Gastrocnemius medialis (tissue), 4 donors: ENCODE data around the gene EPHA8. TPM values are rescaled to one million over a fixed set of nuclear protein-coding genes. Genes with fewer than 3 reads are reported as not detected.

Experiments used
- ATAC-seq, 2 donors: fragments of 150-250 bp; one replicate each; pipeline ENCODE4 v1.9.1; 2016
- DNase-seq, 2 donors: peaks; one replicate each; pipeline ENCODE4 v3.0.0-alpha.2; 2019
- H3K27ac ChIP-seq, 4 donors: fragments of 200-600 bp; sonication (generic); 1 replicate in 1 of 4; 2 replicates in 3 of 4; pipeline ENCODE4 v1.5.1; 2016 to 2018; ENCODE audit warnings: mild to moderate bottlenecking in 2 of 4, moderate library complexity in 1 of 4
- H3K27me3 ChIP-seq, 3 donors: fragments of 200-600 bp; sonication (generic) in 2 of 3; 1 replicate in 1 of 3; 2 replicates in 2 of 3; pipeline versions ENCODE4 v1.5.1 to v1.6.0; 2016 to 2019; ENCODE audit warnings: mild to moderate bottlenecking in 1 of 3, moderate library complexity in 1 of 3
- H3K36me3 ChIP-seq, 2 donors: fragments of 200-600 bp; sonication (generic) in 1 of 2; one replicate each; pipeline ENCODE4 v1.5.1; 2017 to 2018
- H3K4me1 ChIP-seq, 2 donors: fragments of 200-600 bp; sonication (generic) in 1 of 2; one replicate each; pipeline ENCODE4 v1.5.1; 2016 to 2017; ENCODE audit warnings: mild to moderate bottlenecking in 2 of 2
- H3K4me3 ChIP-seq, 4 donors: fragments of 200-600 bp; sonication (generic) in 3 of 4; 1 replicate in 1 of 4; 2 replicates in 3 of 4; pipeline ENCODE4 v1.5.1; 2016 to 2019; ENCODE audit warnings: mild to moderate bottlenecking in 2 of 4
- H3K9me3 ChIP-seq, 3 donors: fragments of 200-600 bp; sonication (generic) in 2 of 3; 1 replicate in 1 of 3; 2 replicates in 2 of 3; pipeline ENCODE4 v1.5.1; 2016 to 2019
- POLR2A ChIP-seq, 2 donors: fragments of 450-650 bp; IDR thresholded peaks; one replicate each; pipeline ENCODE4 v1.6.1; 2017; ENCODE audit warnings: antibody characterized with exemption in 2 of 2, mild to moderate bottlenecking in 2 of 2, moderate library complexity in 2 of 2
- in situ Hi-C, 4 donors: fragments of 200-750 bp; cut with MboI; loops; one replicate each; pipeline versions ENCODE4 v1.15.0 to v1.8.0; 2017; ENCODE audit warnings: low sequenced_read_pairs in 4 of 4
- intact Hi-C: fragments of 100-400 bp; cut with DNase I; formaldehyde crosslinking; loops from one replicate; pipeline ENCODE4 v1.15.1; 2023; ENCODE audit warnings: low total_unique reads
- total RNA-seq, 4 donors: library from RNA; depleted of rRNA; stranded (reverse); fragments of >200 nt; gene quantifications; one replicate each; pipeline versions ENCODE4 v1.1.0 to v1.2.3, GENCODE V29; 2016
- TF ChIP-seq, protein P1 (sequence below), 5 experiments: fragments of 450-650 bp in 3 of 5; fragments of 200-600 bp in 2 of 5; sonication (generic) in 2 of 5; IDR thresholded peaks in 4 of 5; conservative IDR thresholded peaks in 1 of 5; 1 replicate in 4 of 5; 2 replicates in 1 of 5; pipeline ENCODE4 v1.5.1; 2016 to 2019; ENCODE audit warnings: antibody characterized with exemption in 5 of 5, mild to moderate bottlenecking in 3 of 5, moderate library complexity in 3 of 5

EPHA8 gene
- total RNA-seq, 4 donors from 2014 or later: not detected

DNA sequence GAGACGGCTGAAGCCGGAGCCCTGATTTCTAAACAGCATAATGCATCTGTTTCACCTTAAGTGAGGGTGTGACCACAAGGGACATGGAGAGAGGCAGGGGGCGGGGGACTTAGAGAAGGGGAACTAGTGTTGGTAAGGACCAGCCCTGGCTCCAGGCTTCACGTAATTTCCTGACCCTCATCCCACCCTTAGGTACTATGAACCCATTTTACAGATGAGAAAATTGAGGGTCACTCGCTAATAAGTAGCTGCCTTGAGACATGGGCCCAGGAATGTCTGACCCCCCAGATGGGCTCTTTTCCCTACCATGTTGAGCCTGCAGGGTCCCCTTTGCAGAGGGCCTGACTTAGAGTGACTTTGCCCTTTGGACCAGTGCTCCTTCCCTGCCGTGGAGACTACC, 4.7 kb downstream of the EPHA8 start:
- H3K27me3 ChIP-seq: peaks cover 26 to 35% (median 31%) of the 10 kb centered on the region in 3 donors
- no peaks in the 10 kb centered on the region for H3K9me3 ChIP-seq
- no peak overlapping the region for H3K4me3 ChIP-seq
- H3K4me1 ChIP-seq: no peaks in the 10 kb centered on the region
- no peaks in the 10 kb centered on the region for H3K36me3 ChIP-seq
- no peak overlapping the region for H3K27ac ChIP-seq
- in situ Hi-C loops: no loop called here
- intact Hi-C loops: loop anchor here (10.0 kb wide), 1 partner anchor 323 kb away; no protein-coding TSS in a partner anchor
- ATAC-seq: no peak
- TF ChIP-seq POLR2A (IDR thresholded peaks at IDR 0.05): no peak
- TF ChIP-seq, protein P1, sequence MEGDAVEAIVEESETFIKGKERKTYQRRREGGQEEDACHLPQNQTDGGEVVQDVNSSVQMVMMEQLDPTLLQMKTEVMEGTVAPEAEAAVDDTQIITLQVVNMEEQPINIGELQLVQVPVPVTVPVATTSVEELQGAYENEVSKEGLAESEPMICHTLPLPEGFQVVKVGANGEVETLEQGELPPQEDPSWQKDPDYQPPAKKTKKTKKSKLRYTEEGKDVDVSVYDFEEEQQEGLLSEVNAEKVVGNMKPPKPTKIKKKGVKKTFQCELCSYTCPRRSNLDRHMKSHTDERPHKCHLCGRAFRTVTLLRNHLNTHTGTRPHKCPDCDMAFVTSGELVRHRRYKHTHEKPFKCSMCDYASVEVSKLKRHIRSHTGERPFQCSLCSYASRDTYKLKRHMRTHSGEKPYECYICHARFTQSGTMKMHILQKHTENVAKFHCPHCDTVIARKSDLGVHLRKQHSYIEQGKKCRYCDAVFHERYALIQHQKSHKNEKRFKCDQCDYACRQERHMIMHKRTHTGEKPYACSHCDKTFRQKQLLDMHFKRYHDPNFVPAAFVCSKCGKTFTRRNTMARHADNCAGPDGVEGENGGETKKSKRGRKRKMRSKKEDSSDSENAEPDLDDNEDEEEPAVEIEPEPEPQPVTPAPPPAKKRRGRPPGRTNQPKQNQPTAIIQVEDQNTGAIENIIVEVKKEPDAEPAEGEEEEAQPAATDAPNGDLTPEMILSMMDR (IDR thresholded peaks at IDR 0.05 in 4 of 5, conservative IDR thresholded peaks at IDR 0.05 in 1 of 5): no peak
- DNase-seq: no peak

- Histone ChIP-seq H3K4me3 (no peak overlapping the region), H3K4me1 (no peaks in the 10 kb centered on the region), H3K27ac (no peak overlapping the region), H3K9me3 (no peaks in the 10 kb centered on the region), H3K27me3 (peaks cover 31 to 42% (median 37%) of the 10 kb centered on the region in 3 donors), H3K36me3 (no peaks in the 10 kb centered on the region)
- DNase-seq (no peak), ATAC-seq (no peak)
- TF ChIP-seq POLR2A (IDR thresholded peaks at IDR 0.05): no peak
- TF ChIP-seq, protein P1 (IDR thresholded peaks at IDR 0.05 in 4 of 5, conservative IDR thresholded peaks at IDR 0.05 in 1 of 5): no peak
- in situ Hi-C loops: no loop called here
- intact Hi-C loops: loop anchor here (10.0 kb wide), 1 partner anchor 324 kb away; no protein-coding TSS in a partner anchor
Measured at GRCh38 chr1:22569269-22569668, 6.0 kb downstream of the EPHA8 start.

DNA sequence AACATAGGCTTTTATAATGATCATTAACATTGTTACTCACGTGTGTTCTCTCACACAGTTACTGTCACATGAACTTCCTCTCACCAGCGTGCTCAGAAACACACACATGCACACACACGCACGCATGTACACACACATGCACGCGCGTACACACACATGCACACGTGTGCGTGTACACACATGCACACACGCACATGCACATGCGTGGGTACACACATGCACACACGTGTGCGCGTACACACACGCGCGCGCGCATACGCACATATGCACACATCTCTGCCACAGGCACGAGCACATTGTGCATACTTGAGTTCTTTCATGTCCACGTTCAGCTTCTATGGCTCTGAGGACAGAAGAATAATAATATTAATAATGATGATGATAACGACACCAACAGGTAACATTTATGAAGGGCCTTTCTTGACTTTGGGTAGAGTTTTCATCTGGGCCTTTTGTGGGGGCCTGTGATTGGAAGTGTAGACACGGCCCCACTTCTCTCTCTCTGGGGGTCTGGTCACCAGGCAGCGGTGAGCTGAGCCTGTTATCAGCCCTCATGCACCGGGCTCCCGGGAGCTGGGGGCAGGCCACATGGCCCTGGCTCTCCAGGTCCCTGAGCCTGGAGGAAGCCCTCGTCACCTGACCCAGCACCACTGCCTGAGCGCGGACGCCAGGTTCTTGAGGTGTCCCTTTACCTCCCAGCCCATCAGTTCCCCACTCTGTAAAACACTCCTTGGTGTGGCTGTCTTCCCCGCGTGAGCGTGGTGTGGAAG, 7.0 kb downstream of the EPHA8 start:
- H3K4me1 ChIP-seq: no peaks in the 10 kb centered on the region
- in situ Hi-C loops (no loop called here), intact Hi-C loops (no loop called here)
- H3K27me3 ChIP-seq: peaks cover 33 to 41% (median 34%) of the 10 kb centered on the region in 3 donors
- no peak for DNase-seq
- no peaks in the 10 kb centered on the region for H3K36me3 ChIP-seq
- H3K9me3 ChIP-seq: no peaks in the 10 kb centered on the region
- no peak for ATAC-seq
- no peak overlapping the region for H3K4me3 ChIP-seq
- TF ChIP-seq, protein P1 (IDR thresholded peaks at IDR 0.05 in 4 of 5, conservative IDR thresholded peaks at IDR 0.05 in 1 of 5): no peak
- TF ChIP-seq POLR2A (IDR thresholded peaks at IDR 0.05): no peak
- no peak overlapping the region for H3K27ac ChIP-seq

DNA sequence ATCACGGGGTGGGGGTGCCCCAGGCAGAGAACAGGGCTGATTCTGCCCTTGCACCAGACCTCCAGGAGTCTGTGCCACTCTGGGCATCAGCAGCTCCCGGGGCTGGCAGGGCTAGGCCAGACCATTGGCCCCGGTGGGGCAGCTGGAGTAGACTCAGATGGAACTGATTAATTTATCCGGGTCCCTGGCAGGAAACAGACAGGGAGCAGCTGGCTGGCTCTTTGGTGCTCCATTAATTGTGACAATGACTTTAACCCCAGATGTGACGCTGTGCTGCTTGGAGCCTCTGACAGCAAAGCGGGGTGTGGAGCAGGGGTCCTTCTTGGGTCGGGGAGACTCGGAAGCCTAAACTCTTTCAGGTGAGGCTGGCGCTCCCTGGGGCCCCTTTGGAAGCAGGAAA, 9.5 kb downstream of the EPHA8 start:
- TF ChIP-seq, protein P1 (IDR thresholded peaks at IDR 0.05 in 4 of 5, conservative IDR thresholded peaks at IDR 0.05 in 1 of 5): no peak
- TF ChIP-seq POLR2A (IDR thresholded peaks at IDR 0.05): no peak
- ATAC-seq (no peak), DNase-seq (no peak)
- H3K9me3 ChIP-seq: no peaks in the 10 kb centered on the region
- no peaks in the 10 kb centered on the region for H3K4me1 ChIP-seq
- H3K27me3 ChIP-seq: peaks cover 29 to 39% (median 34%) of the 10 kb centered on the region in 3 donors
- no peaks in the 10 kb centered on the region for H3K36me3 ChIP-seq
- H3K4me3 ChIP-seq: no peak overlapping the region
- no peak overlapping the region for H3K27ac ChIP-seq
- in situ Hi-C loops: no loop called here
- intact Hi-C loops: no loop called here
